H1 (cell line): ENCODE measurements around the gene BCAS1. TPM values are rescaled to one million over a fixed set of nuclear protein-coding genes. Genes with fewer than 3 reads are reported as not detected.

Experiments
- CHD7 ChIP-seq: fragments of 300-600 bp; sonication (generic); IDR thresholded peaks from 2 replicates; pipeline ENCODE4 v1.7.1; 2012; ENCODE audit warnings: low read length, moderate library complexity, mild to moderate bottlenecking, inconsistent platforms; ENCODE audit not compliant: insufficient replicate concordance
- HDAC6 ChIP-seq: IDR thresholded peaks from one replicate; pipeline ENCODE4 v1.7.1; 2012; ENCODE audit warnings: low read depth, mild to moderate bottlenecking, inconsistent platforms, low read length, moderate library complexity
- KDM4A ChIP-seq: IDR thresholded peaks from one replicate; pipeline ENCODE4 v1.7.1; 2012; ENCODE audit warnings: low read depth, mild to moderate bottlenecking, moderate library complexity, low read length, inconsistent platforms; ENCODE audit not compliant: severe bottlenecking
- MAFK ChIP-seq: IDR thresholded peaks from 2 replicates; pipeline ENCODE4 v1.6.1; 2012; ENCODE audit warnings: low read depth, mild to moderate bottlenecking, improper control_type of control experiment, low read length
- NANOG ChIP-seq: IDR thresholded peaks from 2 replicates; pipeline ENCODE4 v1.6.1; 2011; ENCODE audit warnings: low read length, low read depth, mild to moderate bottlenecking, inconsistent platforms; ENCODE audit not compliant: insufficient read depth, poor library complexity, severe bottlenecking
- RFX5 ChIP-seq: IDR thresholded peaks from 2 replicates; pipeline ENCODE4 v1.6.1; 2011; ENCODE audit warnings: low read depth, low read length, improper control_type of control experiment, borderline replicate concordance
- RXRA ChIP-seq: IDR thresholded peaks from 2 replicates; pipeline ENCODE4 v1.6.1; 2011; ENCODE audit warnings: low read depth, mild to moderate bottlenecking, low read length, moderate library complexity; ENCODE audit not compliant: insufficient read depth
- TCF12 ChIP-seq: IDR thresholded peaks from 2 replicates; pipeline ENCODE4 v1.6.1; 2011; ENCODE audit warnings: low read depth, mild to moderate bottlenecking, low read length
- polyA plus RNA-seq, 7 experiments: library from polyadenylated mRNA; depleted of rRNA in 3 of 7; stranded (reverse) in 5 of 7; unstranded in 2 of 7; fragments of >200 nt in 5 of 7; fragments of 200-250 nt in 2 of 7; gene quantifications; 1 replicate in 5 of 7; 2 replicates in 1 of 7; 4 replicates in 1 of 7; pipeline versions ENCODE4 v1.2.1 to v1.2.3, GENCODE V29; 2011 to 2013; ENCODE audit warnings: missing spikeins in 2 of 7, mixed read lengths in 2 of 7
- total RNA-seq: library from RNA; stranded (reverse); fragmentation: NEBNext Ultra II Directional; extraction: Animal tissue kit (Norgen Biotek cat#: 25700); gene quantifications from 2 replicates; pipeline ENCODE4 v1.2.1, GENCODE V29; 2021

The BCAS1 gene
- total and polyA plus RNA-seq, 2 of the 8 experiments (the other 6 are each of a cell fraction or from before 2014, with no cell fraction given), result 0.06 to 0.19 TPM

- TF ChIP-seq CHD7 (no peak), MAFK (no peak), RXRA (no peak), NANOG (no peak), HDAC6 (no peak), KDM4A (no peak), TCF12 (no peak), RFX5 (no peak)
Observed at GRCh38 chr20:54019585-54019984, 50.8 kb downstream of the BCAS1 start (continued).
